Measurements from ENCODE around the gene SNX17.
"Not testable (repeated sequence)": the region's sequence is repeated elsewhere in the genome, so short reads cannot be mapped to it uniquely, and the experiment has no call there.

Gene SNX17

GRCh38 chr2:27370026-27370815, at the start of gene SNX17, which contains the start of gene EIF2B4:
Gene SNX17, plus strand, starts transcription at chr2:27370616. Its CDS starts 128 bp downstream, at chr2:27370744.
Gene EIF2B4, minus strand, starts transcription at chr2:27370338. Its CDS starts 24 bp downstream, at chr2:27370314.
- DNase-seq (ENCODE audit: low spot score) = peak; percentile 100

GRCh38 chr2:27320958-27321543, 49.4 kb upstream of the SNX17 start:
- DNase-seq (ENCODE audit: low spot score) = no peak

GRCh38 chr2:27322301-27322765, 48.1 kb upstream of the SNX17 start:
- no peak for DNase-seq (ENCODE audit: low spot score)

GRCh38 chr2:27322766-27323595, 47.4 kb upstream of the SNX17 start, which contains the start of gene MPV17:
Gene MPV17, minus strand, starts transcription at chr2:27323097. Its CDS starts 580 bp downstream, at chr2:27322517.
- peak; percentile 85 for DNase-seq (ENCODE audit: low spot score)

- DNase-seq (ENCODE audit: low spot score) = no peak
These were observed 46.7 kb upstream of the SNX17 start for GRCh38 chr2:27323596-27324285.

GRCh38 chr2:27324720-27325119, 45.7 kb upstream of the SNX17 start:
- no peak for DNase-seq (ENCODE audit: low spot score)

- DNase-seq (ENCODE audit: low spot score) = no peak
These were observed 35.1 kb upstream of the SNX17 start for GRCh38 chr2:27335311-27335710.

GRCh38 chr2:27336173-27336572, 34.2 kb upstream of the SNX17 start:
- DNase-seq (ENCODE audit: low spot score) = no peak

- no peak for DNase-seq (ENCODE audit: low spot score)
These were observed 22.8 kb upstream of the SNX17 start for GRCh38 chr2:27347641-27348040.

- DNase-seq (ENCODE audit: low spot score) = no peak
These were observed 20.2 kb upstream of the SNX17 start for GRCh38 chr2:27350106-27350693.

- peak; percentile 11 for DNase-seq (ENCODE audit: low spot score)
These were observed 18.4 kb upstream of the SNX17 start for GRCh38 chr2:27351802-27352598.

- DNase-seq (ENCODE audit: low spot score) = not testable (repeated sequence)
These were observed 17.0 kb upstream of the SNX17 start for GRCh38 chr2:27353386-27353761.

- no peak for DNase-seq (ENCODE audit: low spot score)
These were observed 16.4 kb upstream of the SNX17 start for GRCh38 chr2:27353762-27354596.

GRCh38 chr2:27354597-27354927, 15.9 kb upstream of the SNX17 start:
- no peak for DNase-seq (ENCODE audit: low spot score)

GRCh38 chr2:27356056-27356381, 14.4 kb upstream of the SNX17 start:
- no peak for DNase-seq (ENCODE audit: low spot score)

GRCh38 chr2:27356382-27357181, 13.8 kb upstream of the SNX17 start, which contains the start of gene GTF3C2:
Gene GTF3C2, minus strand, starts transcription at chr2:27356764. Its CDS starts 13,210 bp downstream, at chr2:27343554.
- DNase-seq (ENCODE audit: low spot score) = peak; percentile 93

GRCh38 chr2:27362678-27363420, 7.6 kb upstream of the SNX17 start:
- no peak for DNase-seq (ENCODE audit: low spot score)

GRCh38 chr2:27363933-27364332, 6.5 kb upstream of the SNX17 start:
- no peak for DNase-seq (ENCODE audit: low spot score)

Measured in CD4-positive, alpha-beta T cell treated with Interleukin-15 for 4 hours (primary cell).